B cell (primary cell): Measurements from ENCODE around the gene DGCR8. TPM values are rescaled to one million over a fixed set of nuclear protein-coding genes. Genes with fewer than 3 reads are reported as not detected.

ENCODE experiments used
- ATAC-seq: fragments of 200-7000 bp; cut with Tn5 transposase; one replicate; pipeline ENCODE4 v1.10.0; 2021; ENCODE audit warnings: low read depth, mild to moderate bottlenecking, moderate number of reproducible peaks, moderate library complexity
- CTCF ChIA-PET: fragments of 350-600 bp; sonication (Branson Sonifier 250); formaldehyde crosslinking; loops from one replicate; lab custom pipeline; 2021; ENCODE audit warnings: antibody characterized with exemption, inconsistent platforms; lab: Charles Lee
- POLR2A ChIA-PET: fragments of 350-600 bp; sonication (Branson Sonifier 250); formaldehyde crosslinking; loops from one replicate; lab custom pipeline; 2021; ENCODE audit warnings: antibody characterized with exemption; lab: Charles Lee
- DNase-seq: peaks from one replicate; pipeline ENCODE4 v3.0.0; 2013
- H2AFZ ChIP-seq: 2 replicates; pipeline ENCODE4 v1.6.1; 2012; ENCODE audit warnings: mild to moderate bottlenecking, low read depth, low read length; ENCODE audit not compliant: insufficient read depth, poor library complexity, severe bottlenecking
- H3K27ac ChIP-seq, 2 donors: 1 replicate in 1 of 2; 2 replicates in 1 of 2; pipeline ENCODE4 v1.5.1; 2012 to 2013; ENCODE audit warnings: low read length in 2 of 2, mild to moderate bottlenecking in 2 of 2, moderate library complexity in 1 of 2
- H3K27me3 ChIP-seq, 4 experiments: fragments of 200-600 bp in 1 of 4; sonication (generic) in 1 of 4; replicated peaks in 1 of 4; 1 replicate in 2 of 4; 2 replicates in 2 of 4; pipeline versions ENCODE4 v1.6.1 to v1.7.0; 2013 to 2016; ENCODE audit warnings: low read length in 3 of 4, mild to moderate bottlenecking in 2 of 4, mixed read lengths in 1 of 4, moderate library complexity in 1 of 4; ENCODE audit not compliant: insufficient read depth in 4 of 4, control insufficient read depth in 3 of 4; ENCODE audit errors: control extremely low read depth in 1 of 4
- H3K36me3 ChIP-seq, 2 experiments: replicated peaks in 1 of 2; 1 replicate in 1 of 2; 2 replicates in 1 of 2; pipeline versions ENCODE4 v1.6.1 to v1.7.1; 2013; ENCODE audit warnings: low read length in 1 of 2; ENCODE audit not compliant: insufficient read depth in 2 of 2, control insufficient read depth in 1 of 2; ENCODE audit errors: control extremely low read depth in 1 of 2, extremely low read depth in 1 of 2
- H3K4me1 ChIP-seq, 2 donors: fragments of 200-600 bp in 1 of 2; sonication (generic) in 1 of 2; 1 replicate in 1 of 2; 2 replicates in 1 of 2; pipeline versions ENCODE4 v1.5.1 to v1.6.1; 2013 to 2017; ENCODE audit warnings: low read length in 2 of 2; ENCODE audit not compliant: control insufficient read depth in 2 of 2, insufficient read depth in 2 of 2
- H3K4me2 ChIP-seq: replicated peaks from 2 replicates; pipeline ENCODE3; 2012; ENCODE audit warnings: mild to moderate bottlenecking, low read depth, low read length; ENCODE audit not compliant: poor library complexity, severe bottlenecking
- H3K4me3 ChIP-seq, 5 experiments: fragments of 200-600 bp in 1 of 5; sonication (generic) in 1 of 5; 1 replicate in 3 of 5; 2 replicates in 2 of 5; pipeline versions ENCODE4 v1.5.1 to v1.7.0; 2011 to 2016; ENCODE audit warnings: low read length in 4 of 5, mild to moderate bottlenecking in 4 of 5, low read depth in 2 of 5, control low read depth in 1 of 5, moderate library complexity in 1 of 5; ENCODE audit not compliant: insufficient read depth in 1 of 5; ENCODE audit errors: control extremely low read depth in 1 of 5, extremely low read depth in 1 of 5
- H3K79me2 ChIP-seq: fragments of 200-600 bp; sonication (generic); one replicate; pipeline ENCODE4 v1.6.0; 2016; ENCODE audit warnings: low read length; ENCODE audit not compliant: control insufficient read depth, insufficient read depth
- H3K9ac ChIP-seq: fragments of 200-600 bp; sonication (generic); 2 replicates; pipeline ENCODE4 v1.6.1; 2017; ENCODE audit warnings: mild to moderate bottlenecking, low read length, moderate library complexity
- H3K9me3 ChIP-seq, 3 donors: one replicate each; pipeline versions ENCODE4 v1.6.1 to v1.7.1; 2013; ENCODE audit warnings: low read length in 2 of 3; ENCODE audit not compliant: control insufficient read depth in 2 of 3, insufficient read depth in 1 of 3; ENCODE audit errors: control extremely low read depth in 1 of 3
- H4K20me1 ChIP-seq: 2 replicates; pipeline ENCODE4 v1.6.0; 2012; ENCODE audit warnings: mild to moderate bottlenecking, low read length; ENCODE audit not compliant: insufficient read depth, control insufficient read depth, poor library complexity, severe bottlenecking
- H3K27ac Mint-ChIP-seq: one replicate; pipeline ENCODE4 v1.8.0; 2021; ENCODE audit warnings: mixed read lengths
- H3K27me3 Mint-ChIP-seq: one replicate; pipeline ENCODE4 v1.8.0; 2021; ENCODE audit warnings: mixed read lengths
- H3K4me1 Mint-ChIP-seq: one replicate; pipeline ENCODE4 v1.8.0; 2021; ENCODE audit warnings: mixed read lengths
- H3K4me3 Mint-ChIP-seq: one replicate; pipeline ENCODE4 v1.8.0; 2021; ENCODE audit warnings: mixed read lengths
- H3K9me3 Mint-ChIP-seq: one replicate; pipeline ENCODE4 v1.8.0; 2022; ENCODE audit warnings: mixed read lengths; ENCODE audit not compliant: insufficient read depth
- CTCF ChIP-seq: fragments of 200-600 bp; IDR thresholded peaks from one replicate; pipeline ENCODE4 v1.8.0; 2022; ENCODE audit warnings: antibody characterized with exemption, mild to moderate bottlenecking
- EZH2 ChIP-seq: IDR thresholded peaks from 2 replicates; pipeline ENCODE4 v1.6.1; 2012; ENCODE audit warnings: borderline replicate concordance, low read depth, mild to moderate bottlenecking, moderate library complexity, low read length; ENCODE audit not compliant: insufficient read depth, poor library complexity, severe bottlenecking
- WGBS: methylation state at CpG from one replicate; pipeline ENCODE4 v1.1.5; 2013; ENCODE audit warnings: missing lambda C conversion rate; ENCODE audit not compliant: insufficient coverage; 5-methylcytosine and 5-hydroxymethylcytosine counted together
- intact Hi-C: fragments of 100-400 bp; cut with micrococcal nuclease; formaldehyde crosslinking; loops from one replicate; pipeline ENCODE4 v1.10.0; 2022
- polyA plus RNA-seq: library from polyadenylated mRNA; depleted of rRNA; stranded (reverse); fragments of >200 nt; gene quantifications from 2 replicates; pipeline ENCODE4 v1.2.3, GENCODE V29; 2012
- total RNA-seq, 2 donors: library from RNA; stranded (reverse); fragments of 120-200 nt in 1 of 2; gene quantifications; 1 replicate in 1 of 2; 2 replicates in 1 of 2; pipeline versions ENCODE4 v1.2.3 to v1.2.4, GENCODE V29; 2013 to 2022

The DGCR8 gene
- total and polyA plus RNA-seq, 2 donors (not counting 1 experiment from before 2014, with no cell fraction given): 19.6 to 43.2 TPM

GRCh38 chr22:20071524-20071972 lies 8.5 kb upstream of the DGCR8 start:
- Mint-ChIP-seq H3K27ac (no peak overlapping the region), H3K9me3 (no peaks in the 10 kb centered on the region), H3K27me3 (no peaks in the 10 kb centered on the region), H3K4me3 (no peak overlapping the region), H3K4me1 (no peaks in the 10 kb centered on the region)
- Histone ChIP-seq H3K4me3 (no peak overlapping the region), H3K27me3 (no peaks in the 10 kb centered on the region), H2AFZ (no peak overlapping the region), H3K4me2 (no peak overlapping the region), H3K9me3 (peaks cover 0 to 3% (median 0%) of the 10 kb centered on the region in 3 donors), H3K9ac (no peak overlapping the region), H3K79me2 (no peaks in the 10 kb centered on the region), H3K27ac (no peak overlapping the region), H3K36me3 (no peaks in the 10 kb centered on the region), H3K4me1 (no peaks in the 10 kb centered on the region), H4K20me1 (no peaks in the 10 kb centered on the region)
- TF ChIP-seq CTCF: no peak
- no peak for TF ChIP-seq EZH2
- ATAC-seq (no peak), DNase-seq (no peak)
- POLR2A ChIA-PET: interaction anchor here (0.6 kb wide), 1 partner anchor 21 kb away, joined by 8 read pairs; no protein-coding TSS in a partner anchor
- intact Hi-C loops: no loop called here
- CTCF ChIA-PET: interaction anchor here (0.7 to 1.2 kb wide), 2 partner anchors 58 to 341 kb away, joined by 3 read pairs; no protein-coding TSS in a partner anchor
- WGBS: 99% methylated on average over 8 of the region's 8 CpGs

- H3K4me1 ChIP-seq: peaks cover 9 to 21% of the 10 kb centered on the region in 2 donors
- Mint-ChIP-seq H3K4me3 (peak overlapping the region; percentile 61), H3K27ac (no peak overlapping the region), H3K27me3 (no peaks in the 10 kb centered on the region), H3K9me3 (no peaks in the 10 kb centered on the region), H3K4me1 (peaks cover 17% of the 10 kb centered on the region)
- POLR2A ChIA-PET: no interaction called here
- H3K4me3 ChIP-seq: no peak overlapping the region
- no peak overlapping the region for H3K9ac ChIP-seq
- 100% methylated on average over 3 of the region's 6 CpGs for WGBS
- DNase-seq (no peak), ATAC-seq (no peak)
- no peak overlapping the region for H2AFZ ChIP-seq
- H3K36me3 ChIP-seq: no peaks in the 10 kb centered on the region
- H4K20me1 ChIP-seq: no peaks in the 10 kb centered on the region
- no peaks in the 10 kb centered on the region for H3K27me3 ChIP-seq
- intact Hi-C loops: no loop called here
- H3K9me3 ChIP-seq: no peaks in the 10 kb centered on the region
- TF ChIP-seq CTCF (no peak), EZH2 (no peak)
- CTCF ChIA-PET: no interaction called here
- peaks cover 16% of the 10 kb centered on the region for H3K79me2 ChIP-seq
- H3K27ac ChIP-seq: no peak overlapping the region
- H3K4me2 ChIP-seq: no peak overlapping the region
Measured at GRCh38 chr22:20076627-20077172, 3.3 kb upstream of the DGCR8 start.
